HCT116 (cell line): ENCODE results near the gene SLC16A5.

Source experiments
- ATF3 ChIP-seq: IDR thresholded peaks from 2 replicates; pipeline ENCODE4 v1.6.1; 2012
- CBX3 ChIP-seq: IDR thresholded peaks from 2 replicates; pipeline ENCODE4 v1.6.1; 2012; ENCODE audit warnings: low read depth
- CEBPB ChIP-seq: IDR thresholded peaks from 2 replicates; pipeline ENCODE4 v1.6.1; 2012; ENCODE audit warnings: low read depth
- CTCF ChIP-seq, 3 experiments: fragments of 200-600 bp in 1 of 3; sonication (generic) in 1 of 3; IDR thresholded peaks in 2 of 3; conservative IDR thresholded peaks in 1 of 3; 2 replicates each; pipeline ENCODE4 v1.5.1; 2012 to 2017; ENCODE audit warnings: low read depth in 2 of 3, low read length in 2 of 3, antibody characterized with exemption in 1 of 3, borderline replicate concordance in 1 of 3, control low read depth in 1 of 3, mild to moderate bottlenecking in 1 of 3, mixed read lengths in 1 of 3, mixed run types in 1 of 3, moderate library complexity in 1 of 3; ENCODE audit not compliant: insufficient read depth in 1 of 3
- ELF1 ChIP-seq: IDR thresholded peaks from 2 replicates; pipeline ENCODE4 v1.6.1; 2012; ENCODE audit warnings: low read depth, borderline replicate concordance
- EZH2 ChIP-seq: fragments of 200-600 bp; sonication (generic); IDR thresholded peaks from 2 replicates; pipeline ENCODE4 v1.6.1; 2017; ENCODE audit warnings: antibody characterized with exemption, mixed run types
- EZH2phosphoT487 ChIP-seq: fragments of 200-600 bp; IDR thresholded peaks from 2 replicates; pipeline ENCODE4 v1.6.1; 2018; ENCODE audit warnings: antibody characterized with exemption, borderline replicate concordance
- MAX ChIP-seq: IDR thresholded peaks from 2 replicates; pipeline ENCODE4 v1.6.1; 2012
- POLR2A ChIP-seq: IDR thresholded peaks from 2 replicates; pipeline ENCODE4 v1.7.0; 2011; ENCODE audit warnings: borderline replicate concordance; ENCODE audit not compliant: insufficient read depth, insufficient read length; ENCODE audit errors: extremely low read depth
- POLR2AphosphoS5 ChIP-seq: IDR thresholded peaks from 2 replicates; pipeline ENCODE4 v1.6.1; 2011; ENCODE audit warnings: mild to moderate bottlenecking, low read depth, low read length, moderate library complexity
- RAD21 ChIP-seq: IDR thresholded peaks from 2 replicates; pipeline ENCODE4 v1.6.1; 2012; ENCODE audit warnings: low read depth, mild to moderate bottlenecking
- REST ChIP-seq: IDR thresholded peaks from 2 replicates; pipeline ENCODE4 v1.6.1; 2012; ENCODE audit warnings: low read depth

GRCh38 chr17:75047398-75048098 lies 40.2 kb upstream of the SLC16A5 start:
- TF ChIP-seq ATF3 (no peak), CTCF (IDR thresholded peaks at IDR 0.05 in 2 of 3, conservative IDR thresholded peaks at IDR 0.05 in 1 of 3; ENCODE audit: borderline replicate concordance in 1 of 3, insufficient read depth in 1 of 3, low read depth in 2 of 3, low read length in 2 of 3) (no peak), REST (no peak), POLR2A (no peak), ELF1 (no peak), POLR2AphosphoS5 (no peak), EZH2 (no peak), MAX (no peak), CBX3 (no peak), RAD21 (no peak), EZH2phosphoT487 (no peak), CEBPB (no peak)
